ENCODE measurements around the gene RBM20.

The RBM20 gene

DNA sequence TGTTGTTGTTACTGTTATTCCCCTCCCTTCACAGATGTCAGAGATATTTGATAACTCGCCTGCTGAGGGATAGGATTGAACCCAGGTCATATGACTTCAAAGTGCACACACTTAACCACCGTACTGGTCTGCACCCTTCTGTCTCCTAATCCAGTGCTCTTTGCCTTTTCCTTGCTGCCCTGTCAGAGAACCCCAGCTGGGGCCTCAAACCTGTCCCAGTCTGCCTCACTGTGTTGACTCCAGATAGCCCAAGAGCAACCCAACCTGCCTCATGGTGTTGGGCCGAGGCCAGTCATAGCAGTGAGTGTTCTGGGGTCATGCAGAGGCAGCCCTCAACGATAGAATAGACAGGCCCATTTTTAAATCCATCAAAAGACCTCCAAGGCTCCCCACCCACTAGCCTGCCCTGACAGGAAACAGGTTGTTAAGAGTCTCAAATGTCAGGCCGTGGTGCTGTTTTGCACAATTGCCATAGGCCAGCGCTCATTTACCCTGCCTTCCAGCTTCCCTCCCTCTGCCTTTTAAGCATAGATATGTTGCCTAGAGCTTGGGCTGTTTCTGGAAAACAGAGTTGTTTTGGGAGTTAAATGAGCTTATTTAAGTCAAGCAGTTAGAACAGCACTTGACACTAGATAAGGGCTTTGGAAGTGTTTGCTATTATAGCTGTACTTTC lies 190.6 kb downstream of the RBM20 start:
- no peak for DNase-seq (ENCODE audit: low read depth in 2 of 2)

DNA sequence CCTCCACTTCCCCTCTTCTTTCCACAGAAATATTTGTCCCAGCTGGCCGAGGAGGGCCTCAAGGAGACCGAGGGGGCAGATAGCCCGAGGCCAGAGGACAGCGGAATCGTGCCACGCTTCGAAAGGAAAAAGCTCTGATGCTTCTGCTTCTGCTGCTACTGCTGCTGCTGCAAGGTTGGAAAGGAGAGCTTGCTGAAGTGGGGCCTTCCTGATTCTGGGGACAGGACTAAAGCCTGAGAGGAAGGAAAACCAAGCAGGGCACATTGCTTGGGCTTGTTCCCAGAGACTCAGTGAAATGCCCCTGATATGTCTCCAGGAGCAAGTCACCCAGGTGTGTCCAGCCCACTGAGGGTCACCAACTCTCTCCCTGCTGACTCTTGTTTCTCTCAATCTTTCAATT lies 191.7 kb downstream of the RBM20 start:
- no peak for DNase-seq (ENCODE audit: low read depth in 2 of 2)

- DNase-seq (ENCODE audit: low read depth in 2 of 2), result no peak
Observed at GRCh38 chr10:110836706-110837105, 192.6 kb downstream of the RBM20 start.

DNA sequence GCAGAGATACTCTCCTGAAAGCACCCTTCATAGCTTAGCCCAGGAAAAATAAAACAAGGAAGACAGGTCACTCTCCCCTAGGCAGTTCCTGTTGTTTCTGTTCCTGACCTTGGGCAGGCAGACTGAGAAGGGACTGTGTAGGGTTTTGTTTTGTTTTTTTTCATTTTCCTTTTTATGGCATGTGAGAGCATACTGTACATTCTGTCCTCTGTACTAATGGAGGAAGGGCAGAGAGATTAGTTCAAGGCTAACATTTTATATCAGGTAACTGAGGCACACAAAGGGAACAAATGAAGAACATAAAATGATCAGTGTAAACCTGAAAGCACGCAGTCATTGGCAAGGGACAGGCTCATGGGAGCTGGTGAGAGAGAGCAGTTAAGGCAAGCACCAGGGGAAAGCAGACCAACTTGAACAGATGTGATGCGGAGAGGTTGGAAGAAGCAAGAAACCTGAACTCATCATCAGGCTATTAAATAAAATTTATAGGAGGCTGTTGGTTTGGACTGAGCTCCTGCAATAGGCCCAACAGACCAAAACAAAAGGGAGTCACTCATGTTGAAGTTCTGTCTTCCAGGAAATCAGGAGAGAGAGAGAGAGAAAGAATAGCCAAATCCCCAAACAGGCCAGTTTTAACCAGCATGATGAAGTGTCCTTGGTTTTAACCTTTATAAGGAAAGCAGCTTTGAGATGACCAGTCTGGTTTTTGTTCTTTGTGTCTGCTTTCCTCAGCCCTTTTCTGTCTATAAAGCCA lies 193.5 kb downstream of the RBM20 start:
- no peak for DNase-seq (ENCODE audit: low read depth in 2 of 2)

DNA sequence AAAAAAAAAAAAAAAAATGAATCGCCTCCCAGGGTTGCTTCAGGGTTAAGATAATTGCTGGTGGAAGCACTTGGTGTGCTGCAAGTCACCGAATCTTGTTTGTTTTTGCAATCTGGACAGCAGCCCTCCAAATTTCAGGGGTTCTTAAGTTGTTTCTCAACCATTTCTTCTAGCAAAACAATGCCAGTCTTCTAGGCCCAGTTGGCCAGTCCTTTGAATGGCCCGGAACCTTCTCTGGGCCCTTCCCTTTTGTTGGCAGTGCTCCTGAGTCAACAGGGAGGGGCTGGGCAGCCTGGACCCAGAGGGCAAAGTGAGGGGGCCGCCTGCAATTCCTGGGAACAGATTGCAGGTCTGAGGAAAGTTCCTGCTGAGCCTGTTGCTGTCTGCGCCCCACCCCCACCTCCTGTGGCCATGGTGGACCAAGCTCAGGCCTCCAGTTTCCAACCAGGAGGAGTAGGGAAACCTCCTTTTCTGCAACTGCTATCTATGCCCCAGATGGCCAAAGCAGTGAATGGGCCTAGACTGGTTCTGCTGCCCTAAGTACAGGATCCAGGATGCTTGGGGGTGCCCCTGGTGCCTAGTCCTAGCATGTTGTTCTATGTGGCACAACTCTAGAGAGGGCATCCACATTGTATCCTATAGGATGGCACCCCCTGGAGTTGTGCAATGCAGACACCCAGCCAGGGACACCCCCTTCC lies 196.2 kb downstream of the RBM20 start:
- no peak for DNase-seq (ENCODE audit: low read depth in 2 of 2)

- DNase-seq (ENCODE audit: low read depth in 2 of 2), result no peak
Observed at GRCh38 chr10:110840923-110841428, 196.8 kb downstream of the RBM20 start.

DNA sequence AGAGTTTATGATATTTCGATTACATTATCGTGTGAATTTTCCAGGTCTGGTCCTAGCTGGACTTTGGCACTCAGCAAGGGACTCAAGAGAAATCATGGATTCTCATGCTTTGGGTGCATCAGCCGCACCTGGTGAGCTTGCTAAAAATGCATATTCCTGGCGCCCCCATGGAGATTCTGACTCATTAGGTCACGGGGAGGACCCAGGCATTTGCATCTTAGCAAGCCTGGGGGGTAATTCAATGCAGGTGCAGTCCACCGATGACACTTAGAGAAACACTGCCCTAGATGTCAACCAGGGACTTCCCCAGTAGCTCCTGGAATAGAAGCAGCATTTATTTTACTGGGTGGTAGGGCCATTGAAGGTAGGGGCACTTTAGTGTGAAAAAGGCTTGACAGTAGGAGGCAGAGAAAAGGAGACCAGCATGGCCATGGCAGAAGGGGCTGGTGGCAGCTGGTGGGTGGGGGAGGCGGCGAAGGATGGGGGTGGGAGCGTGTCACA lies 197.7 kb downstream of the RBM20 start:
- no peak for DNase-seq (ENCODE audit: low read depth in 2 of 2)

DNA sequence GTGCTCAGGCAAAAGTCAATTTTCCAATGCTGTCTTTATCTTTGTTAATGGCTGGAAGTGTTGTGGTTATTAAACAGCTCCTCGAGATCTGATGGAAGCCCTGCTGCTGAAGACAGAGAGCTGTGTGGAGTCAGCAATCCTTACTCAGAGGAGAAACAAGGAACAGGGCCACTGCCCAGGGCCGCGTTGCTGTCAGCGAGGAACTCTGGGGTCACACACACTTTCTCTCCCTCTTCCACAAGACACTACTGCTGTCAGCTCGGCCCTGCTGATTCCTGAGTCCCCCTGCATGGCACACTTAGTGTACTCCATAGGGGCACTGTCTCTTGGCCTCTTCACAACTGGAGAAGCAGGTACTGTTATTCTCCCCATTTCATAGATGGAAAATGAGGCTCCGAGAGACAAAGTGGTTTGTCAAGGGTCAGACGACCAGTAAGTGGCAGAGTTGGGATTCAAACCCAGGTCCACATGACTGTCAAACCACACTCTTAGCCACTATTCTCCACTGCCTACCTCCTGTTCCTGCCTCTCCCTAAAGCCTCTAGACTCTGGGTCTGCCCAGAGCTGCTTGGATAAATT lies 198.3 kb downstream of the RBM20 start:
- DNase-seq (ENCODE audit: low read depth in 2 of 2), result no peak

DNA sequence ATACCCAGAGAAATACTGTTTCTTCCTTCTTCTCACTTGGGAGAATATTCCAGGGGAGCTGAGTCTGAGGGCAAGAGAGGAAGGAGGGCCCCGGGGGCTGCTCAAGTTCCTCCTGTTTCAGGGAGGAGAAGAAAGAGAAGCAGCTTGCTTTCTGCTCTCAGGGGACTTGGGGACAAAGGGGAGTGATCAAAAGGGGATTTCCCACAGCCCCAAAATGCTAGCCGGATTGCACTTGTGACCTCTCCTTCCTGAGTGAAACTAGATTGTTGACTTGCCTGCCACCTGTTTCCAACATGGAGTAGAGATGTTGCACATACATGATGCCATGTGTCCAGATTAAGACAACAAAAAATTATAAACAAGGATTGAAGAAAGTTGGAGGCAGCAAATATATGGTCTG lies 198.9 kb downstream of the RBM20 start:
- DNase-seq (ENCODE audit: low read depth in 2 of 2), result no peak

- DNase-seq (ENCODE audit: low read depth in 2 of 2), result no peak
Observed at GRCh38 chr10:110843796-110844616, 199.9 kb downstream of the RBM20 start.

DNA sequence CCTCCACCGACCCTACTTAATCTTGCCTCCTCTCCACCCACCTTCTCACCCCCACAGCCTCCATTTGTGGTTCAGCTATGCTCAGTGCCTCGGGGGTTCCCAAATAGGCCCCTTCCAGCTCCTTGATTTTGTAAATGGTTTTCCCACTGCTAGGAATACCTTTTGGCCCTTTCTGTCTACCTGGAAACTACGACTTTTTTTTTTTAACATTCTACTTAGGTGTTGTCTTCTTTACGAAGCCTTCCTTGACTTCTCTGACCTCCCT lies 200.4 kb downstream of the RBM20 start:
- DNase-seq (ENCODE audit: low read depth in 2 of 2), result no peak

DNA sequence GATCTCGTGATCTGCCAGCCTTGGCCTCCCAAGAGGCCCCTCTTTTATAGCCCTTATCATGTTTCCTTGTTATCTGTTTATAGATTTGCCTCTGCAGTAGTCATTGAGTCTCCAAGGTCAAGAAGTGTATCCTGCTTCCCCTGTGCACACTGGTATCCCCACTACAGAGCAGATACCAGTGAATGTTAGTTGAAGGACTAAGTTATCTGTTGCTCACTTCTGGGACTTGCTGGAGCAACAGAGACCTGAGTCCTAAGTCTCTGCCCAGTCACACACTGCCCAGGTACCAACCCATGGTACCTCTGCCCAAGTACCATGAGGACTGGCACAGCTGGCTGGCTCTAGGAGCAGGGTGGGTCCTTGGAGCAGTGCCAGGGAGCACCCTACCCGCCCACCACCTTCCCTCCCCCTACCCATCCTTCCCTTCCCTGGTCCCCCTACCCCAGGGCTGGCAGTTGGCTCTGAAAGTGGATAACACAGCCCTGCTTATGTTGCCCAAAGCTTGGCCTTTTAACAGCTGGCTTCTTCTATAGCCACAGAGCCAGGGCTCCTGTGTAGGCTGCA lies 201.1 kb downstream of the RBM20 start:
- no peak for DNase-seq (ENCODE audit: low read depth in 2 of 2)

GRCh38 chr10:110845756-110846620 lies 201.9 kb downstream of the RBM20 start:
- DNase-seq (ENCODE audit: low read depth in 2 of 2), result no peak

GRCh38 chr10:110847374-110847773 lies 203.2 kb downstream of the RBM20 start:
- DNase-seq (ENCODE audit: low read depth in 2 of 2), result no peak

- no peak for DNase-seq (ENCODE audit: low read depth in 2 of 2)
Observed at GRCh38 chr10:110848106-110848505, 204.0 kb downstream of the RBM20 start.

GRCh38 chr10:110850099-110850498 lies 206.0 kb downstream of the RBM20 start:
- DNase-seq (ENCODE audit: low read depth in 2 of 2), result no peak

DNA sequence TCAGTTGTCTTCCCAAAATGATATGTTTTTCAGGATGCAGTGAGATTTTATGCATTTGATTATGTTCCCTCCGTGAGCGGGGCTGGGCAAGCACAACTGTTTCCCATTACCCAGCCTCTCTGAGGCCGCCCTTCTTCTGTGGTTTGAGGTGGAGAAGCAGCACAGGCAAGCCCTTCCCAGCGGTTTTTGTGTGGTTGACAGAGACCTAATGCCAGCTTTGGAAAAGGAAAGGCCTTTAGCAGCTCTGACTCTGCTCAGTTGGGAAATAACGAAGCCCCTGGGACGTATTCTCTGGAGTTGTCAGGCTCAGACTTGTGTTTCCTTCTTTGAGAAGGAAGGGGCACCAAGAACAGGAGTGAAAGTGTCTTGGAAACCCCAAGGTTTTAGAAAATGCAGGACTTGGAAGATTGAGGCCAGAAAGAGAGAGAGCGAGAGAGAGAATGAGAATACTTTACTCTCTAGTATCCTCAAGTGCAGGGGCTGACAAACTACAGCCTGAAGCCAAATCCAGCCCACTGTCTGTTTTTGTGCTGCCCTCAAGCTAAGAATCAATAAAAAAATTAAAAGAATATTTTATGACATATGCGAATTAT lies 207.0 kb downstream of the RBM20 start:
- DNase-seq (ENCODE audit: low read depth in 2 of 2), result no peak

GRCh38 chr10:110852255-110852896 lies 208.2 kb downstream of the RBM20 start:
- no peak for DNase-seq (ENCODE audit: low read depth in 2 of 2)

GRCh38 chr10:110852947-110853346 lies 208.8 kb downstream of the RBM20 start:
- DNase-seq (ENCODE audit: low read depth in 2 of 2), result no peak
